ENCODE measurements around the gene C1QTNF7.

C1QTNF7 gene

GRCh38 chr4:15482842-15483241, 55.0 kb downstream of the C1QTNF7 start:
- Histone ChIP-seq H3K27ac (ENCODE audit: low read depth, low read length) (no peak overlapping the region), H3K36me3 (ENCODE audit: control insufficient read depth, low read length) (no peaks in the 10 kb centered on the region), H3K4me2 (ENCODE audit: low read length) (no peak overlapping the region), H3K4me3 (ENCODE audit: low read length) (no peak overlapping the region), H3K27me3 (ENCODE audit: control insufficient read depth, low read length) (no peaks in the 10 kb centered on the region), H4K20me1 (ENCODE audit: control insufficient read depth, insufficient read depth, low read depth, low read length) (no peaks in the 10 kb centered on the region), H3F3A (ENCODE audit: control insufficient read depth, insufficient read depth) (no peaks in the 10 kb centered on the region), H3K9me3 (ENCODE audit: control insufficient read depth, insufficient read depth, low read length) (no peaks in the 10 kb centered on the region), H3K79me2 (ENCODE audit: control insufficient read depth, low read length) (no peaks in the 10 kb centered on the region), H3K9me2 (replicated peaks; ENCODE audit: control insufficient read depth, low read length) (no peaks in the 10 kb centered on the region), H3K4me1 (ENCODE audit: control insufficient read depth, low read length) (no peaks in the 10 kb centered on the region)
- TF ChIP-seq EZH2phosphoT487 (IDR thresholded peaks at IDR 0.05; ENCODE audit: borderline replicate concordance, low read length) = no peak
- no peak for TF ChIP-seq CTCF (IDR thresholded peaks at IDR 0.05; ENCODE audit: low read depth, low read length, poor library complexity, severe bottlenecking)

- Histone ChIP-seq H3K9me3 (ENCODE audit: control insufficient read depth, insufficient read depth, low read length) (no peaks in the 10 kb centered on the region), H3K4me2 (ENCODE audit: low read length) (no peak overlapping the region), H3K4me3 (ENCODE audit: low read length) (no peak overlapping the region), H3K9me2 (replicated peaks; ENCODE audit: control insufficient read depth, low read length) (no peaks in the 10 kb centered on the region), H3K4me1 (ENCODE audit: control insufficient read depth, low read length) (no peaks in the 10 kb centered on the region), H3K27me3 (ENCODE audit: control insufficient read depth, low read length) (no peaks in the 10 kb centered on the region), H3K36me3 (ENCODE audit: control insufficient read depth, low read length) (no peaks in the 10 kb centered on the region), H3K79me2 (ENCODE audit: control insufficient read depth, low read length) (no peaks in the 10 kb centered on the region), H4K20me1 (ENCODE audit: control insufficient read depth, insufficient read depth, low read depth, low read length) (no peaks in the 10 kb centered on the region), H3F3A (ENCODE audit: control insufficient read depth, insufficient read depth) (no peaks in the 10 kb centered on the region), H3K27ac (ENCODE audit: low read depth, low read length) (no peak overlapping the region)
- no peak for TF ChIP-seq CTCF (IDR thresholded peaks at IDR 0.05; ENCODE audit: low read depth, low read length, poor library complexity, severe bottlenecking)
These were observed 60.3 kb downstream of the C1QTNF7 start for GRCh38 chr4:15488136-15488535.

- Histone ChIP-seq H3F3A (ENCODE audit: control insufficient read depth, insufficient read depth) (no peaks in the 10 kb centered on the region), H3K4me3 (ENCODE audit: low read length) (no peak overlapping the region), H3K27me3 (ENCODE audit: control insufficient read depth, low read length) (0 out of 2 replicates have a peak, but pooled peaks cover 1% of the 10 kb centered on the region), H4K20me1 (ENCODE audit: control insufficient read depth, insufficient read depth, low read depth, low read length) (no peaks in the 10 kb centered on the region), H3K79me2 (ENCODE audit: control insufficient read depth, low read length) (no peaks in the 10 kb centered on the region), H3K36me3 (ENCODE audit: control insufficient read depth, low read length) (no peaks in the 10 kb centered on the region), H3K9me2 (replicated peaks; ENCODE audit: control insufficient read depth, low read length) (no peaks in the 10 kb centered on the region), H3K4me1 (ENCODE audit: control insufficient read depth, low read length) (no peaks in the 10 kb centered on the region), H3K4me2 (ENCODE audit: low read length) (no peak overlapping the region), H3K27ac (ENCODE audit: low read depth, low read length) (no peak overlapping the region), H3K9me3 (ENCODE audit: control insufficient read depth, insufficient read depth, low read length) (no peaks in the 10 kb centered on the region)
- TF ChIP-seq EZH2phosphoT487 (IDR thresholded peaks at IDR 0.05; ENCODE audit: borderline replicate concordance, low read length) (no peak), CTCF (IDR thresholded peaks at IDR 0.05; ENCODE audit: low read depth, low read length, poor library complexity, severe bottlenecking) (no peak)
These were observed 61.0 kb downstream of the C1QTNF7 start for GRCh38 chr4:15488658-15489470.
